WTC11 (cell line): ENCODE data around the gene NFATC1. TPM values are rescaled to one million over a fixed set of nuclear protein-coding genes. Genes with fewer than 3 reads are reported as not detected.

ENCODE experiments used
- ATAC-seq: fragments of 200-7000 bp; cut with Tn5 transposase; 2 replicates; pipeline ENCODE4 v1.10.0; 2021; ENCODE audit warnings: mild to moderate bottlenecking, moderate library complexity
- CTCF ChIA-PET: fragments of 300-600 bp; sonication (Branson Sonifier 250); formaldehyde crosslinking; loops from one replicate; lab custom pipeline; 2021; ENCODE audit warnings: antibody characterized with exemption; lab: Charles Lee
- POLR2A ChIA-PET: fragments of 350-600 bp; sonication (Branson Sonifier 250); formaldehyde crosslinking; loops from one replicate; lab custom pipeline; 2021; ENCODE audit warnings: antibody characterized with exemption; lab: Charles Lee
- DNase-seq: peaks from one replicate; pipeline ENCODE4 v3.0.0; 2021; ENCODE audit warnings: low spot score
- H3K27ac Mint-ChIP-seq: 2 replicates; pipeline ENCODE4 v1.8.0; 2021; ENCODE audit warnings: mixed read lengths
- H3K27me3 Mint-ChIP-seq: 2 replicates; pipeline ENCODE4 v1.8.0; 2021; ENCODE audit warnings: low read depth, mild to moderate bottlenecking, moderate library complexity, mixed read lengths
- H3K36me3 Mint-ChIP-seq: 2 replicates; pipeline ENCODE4 v1.8.0; 2021; ENCODE audit warnings: mixed read lengths
- H3K4me1 Mint-ChIP-seq: 2 replicates; pipeline ENCODE4 v1.8.0; 2022; ENCODE audit warnings: mixed read lengths
- H3K4me3 Mint-ChIP-seq: 2 replicates; pipeline ENCODE4 v1.8.0; 2021; ENCODE audit warnings: mild to moderate bottlenecking, moderate library complexity, mixed read lengths
- H3K9me3 Mint-ChIP-seq: 2 replicates; pipeline ENCODE4 v1.8.0; 2021; ENCODE audit warnings: mixed read lengths
- CREB1 ChIP-seq: sonication (generic); formaldehyde crosslinking; IDR thresholded peaks from 2 replicates; pipeline ENCODE4 v1.8.0; 2023; ENCODE audit warnings: mild to moderate bottlenecking, missing genetic modification reagents
- ESRRA ChIP-seq: sonication (generic); formaldehyde crosslinking; IDR thresholded peaks from 2 replicates; pipeline ENCODE4 v1.8.1; 2022; ENCODE audit warnings: mild to moderate bottlenecking, missing genetic modification reagents, borderline replicate concordance
- FOXK1 ChIP-seq: sonication (generic); formaldehyde crosslinking; IDR thresholded peaks from 2 replicates; pipeline ENCODE4 v1.8.0; 2022; ENCODE audit warnings: mild to moderate bottlenecking, moderate library complexity, missing genetic modification reagents
- FOXP1 ChIP-seq: sonication (generic); formaldehyde crosslinking; IDR thresholded peaks from 2 replicates; pipeline ENCODE4 v1.8.0; 2022; ENCODE audit warnings: missing genetic modification reagents, mild to moderate bottlenecking, moderate library complexity, borderline replicate concordance
- GABPB1 ChIP-seq: sonication (generic); formaldehyde crosslinking; IDR thresholded peaks from 2 replicates; pipeline ENCODE4 v1.8.1; 2023; ENCODE audit warnings: mild to moderate bottlenecking, missing genetic modification reagents
- GTF2I ChIP-seq: fragments of 250-450 bp; sonication (Bioruptor Pico); conservative IDR thresholded peaks from 2 replicates; pipeline ENCODE4 v1.4.0; 2021; ENCODE audit warnings: mild to moderate bottlenecking
- NR1H2 ChIP-seq: sonication (generic); formaldehyde crosslinking; IDR thresholded peaks from 2 replicates; pipeline ENCODE4 v1.9.0; 2021; ENCODE audit warnings: mild to moderate bottlenecking, moderate library complexity, missing genetic modification reagents
- NR3C1 ChIP-seq: sonication (generic); formaldehyde crosslinking; conservative IDR thresholded peaks from 2 replicates; pipeline ENCODE4 v1.8.1; 2023; ENCODE audit warnings: low read depth, mild to moderate bottlenecking, missing genetic modification reagents
- OVOL2 ChIP-seq: fragments of 250-450 bp; sonication (Bioruptor Pico); IDR thresholded peaks from 2 replicates; pipeline ENCODE4 v1.9.0; 2021; ENCODE audit warnings: mild to moderate bottlenecking, borderline replicate concordance
- PRRX2 ChIP-seq: fragments of 250-450 bp; sonication (Bioruptor Pico); IDR thresholded peaks from 2 replicates; pipeline ENCODE4 v1.8.0; 2021; ENCODE audit warnings: mild to moderate bottlenecking
- SMAD3 ChIP-seq: sonication (generic); formaldehyde crosslinking; IDR thresholded peaks from 2 replicates; pipeline ENCODE4 v1.8.0; 2022; ENCODE audit warnings: missing genetic modification reagents, mild to moderate bottlenecking, borderline replicate concordance
- SOX15 ChIP-seq: fragments of 250-450 bp; sonication (Bioruptor Pico); IDR thresholded peaks from 2 replicates; pipeline ENCODE4 v1.9.0; 2021; ENCODE audit warnings: mild to moderate bottlenecking
- SP1 ChIP-seq: sonication (generic); formaldehyde crosslinking; conservative IDR thresholded peaks from 2 replicates; pipeline ENCODE4 v1.8.1; 2022; ENCODE audit warnings: missing genetic modification reagents
- TCF7 ChIP-seq: sonication (generic); formaldehyde crosslinking; IDR thresholded peaks from 2 replicates; pipeline ENCODE4 v1.8.0; 2022; ENCODE audit warnings: mild to moderate bottlenecking, low read depth, missing genetic modification reagents, moderate library complexity
- TP53 ChIP-seq: sonication (generic); formaldehyde crosslinking; IDR thresholded peaks from 2 replicates; pipeline ENCODE4 v1.8.1; 2023; ENCODE audit warnings: mild to moderate bottlenecking, missing genetic modification reagents
- total RNA-seq: library from RNA; stranded (reverse); gene quantifications from 3 replicates; pipeline ENCODE4 v1.2.3, GENCODE V29; 2021
- TF ChIP-seq, protein P1 (sequence below): sonication (generic); formaldehyde crosslinking; IDR thresholded peaks from 2 replicates; pipeline ENCODE4 v1.8.1; 2022; ENCODE audit warnings: missing genetic modification reagents, borderline replicate concordance
- TF ChIP-seq, protein P2 (sequence below): sonication (generic); formaldehyde crosslinking; IDR thresholded peaks from 2 replicates; pipeline ENCODE4 v1.8.0; 2023; ENCODE audit warnings: missing genetic modification reagents
- TF ChIP-seq, protein P3 (sequence below): fragments of 250-450 bp; sonication (Bioruptor Pico); IDR thresholded peaks from 2 replicates; pipeline ENCODE4 v1.9.0; 2021; ENCODE audit warnings: mild to moderate bottlenecking
- TF ChIP-seq, protein P4 (sequence below): sonication (generic); formaldehyde crosslinking; IDR thresholded peaks from 2 replicates; pipeline ENCODE4 v1.8.0; 2023; ENCODE audit warnings: missing genetic modification reagents, mild to moderate bottlenecking, borderline replicate concordance
- TF ChIP-seq, protein P5 (sequence below): sonication (generic); formaldehyde crosslinking; IDR thresholded peaks from 2 replicates; pipeline ENCODE4 v1.8.1; 2023; ENCODE audit warnings: mild to moderate bottlenecking, moderate library complexity, missing genetic modification reagents
- TF ChIP-seq, protein P6 (sequence below): fragments of 200-600 bp; IDR thresholded peaks from 2 replicates; pipeline ENCODE4 v1.8.0; 2022; ENCODE audit warnings: antibody characterized with exemption
- TF ChIP-seq, protein P7 (sequence below): fragments of 250-450 bp; sonication (Bioruptor Pico); IDR thresholded peaks from 2 replicates; pipeline ENCODE4 v1.8.0; 2021; ENCODE audit warnings: mild to moderate bottlenecking
- TF ChIP-seq, protein P8 (sequence below): fragments of 250-450 bp; sonication (Bioruptor Pico); IDR thresholded peaks from 2 replicates; pipeline ENCODE4 v1.9.0; 2021; ENCODE audit warnings: moderate library complexity, mild to moderate bottlenecking, inconsistent platforms, borderline replicate concordance

The NFATC1 gene
- total RNA-seq, 1 experiment from 2014 or later: 20.2 TPM

DNA sequence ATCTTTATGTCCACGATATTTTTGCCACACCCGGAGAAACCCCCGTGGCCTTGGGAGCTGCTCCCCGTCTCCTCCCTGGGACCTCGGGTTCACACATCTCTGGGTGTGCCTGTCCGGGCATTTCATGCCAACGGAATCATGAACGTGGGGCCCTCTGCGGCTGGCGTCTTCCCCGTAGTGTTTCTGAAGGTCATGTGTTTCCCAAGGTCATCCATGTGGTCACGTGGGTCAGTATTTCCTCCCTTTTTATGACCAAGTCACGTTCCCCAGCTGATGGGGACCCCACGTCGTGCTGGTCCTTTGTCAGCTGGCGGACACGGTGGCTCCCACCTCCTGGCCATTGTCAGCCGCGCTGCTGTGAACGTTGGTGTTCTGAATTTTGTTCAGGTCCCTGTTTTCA is 135.7 kb downstream of the NFATC1 start (continued):
- TF ChIP-seq, protein P1, sequence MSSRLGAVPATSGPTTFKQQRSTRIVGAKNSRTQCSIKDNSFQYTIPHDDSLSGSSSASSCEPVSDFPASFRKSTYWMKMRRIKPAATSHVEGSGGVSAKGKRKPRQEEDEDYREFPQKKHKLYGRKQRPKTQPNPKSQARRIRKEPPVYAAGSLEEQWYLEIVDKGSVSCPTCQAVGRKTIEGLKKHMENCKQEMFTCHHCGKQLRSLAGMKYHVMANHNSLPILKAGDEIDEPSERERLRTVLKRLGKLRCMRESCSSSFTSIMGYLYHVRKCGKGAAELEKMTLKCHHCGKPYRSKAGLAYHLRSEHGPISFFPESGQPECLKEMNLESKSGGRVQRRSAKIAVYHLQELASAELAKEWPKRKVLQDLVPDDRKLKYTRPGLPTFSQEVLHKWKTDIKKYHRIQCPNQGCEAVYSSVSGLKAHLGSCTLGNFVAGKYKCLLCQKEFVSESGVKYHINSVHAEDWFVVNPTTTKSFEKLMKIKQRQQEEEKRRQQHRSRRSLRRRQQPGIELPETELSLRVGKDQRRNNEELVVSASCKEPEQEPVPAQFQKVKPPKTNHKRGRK (CRISPR knock-in tag): no peak
- TF ChIP-seq NR1H2 (CRISPR knock-in tag) (no peak), FOXK1 (CRISPR knock-in tag) (no peak), TCF7 (CRISPR knock-in tag) (no peak)
- TF ChIP-seq, protein P2, sequence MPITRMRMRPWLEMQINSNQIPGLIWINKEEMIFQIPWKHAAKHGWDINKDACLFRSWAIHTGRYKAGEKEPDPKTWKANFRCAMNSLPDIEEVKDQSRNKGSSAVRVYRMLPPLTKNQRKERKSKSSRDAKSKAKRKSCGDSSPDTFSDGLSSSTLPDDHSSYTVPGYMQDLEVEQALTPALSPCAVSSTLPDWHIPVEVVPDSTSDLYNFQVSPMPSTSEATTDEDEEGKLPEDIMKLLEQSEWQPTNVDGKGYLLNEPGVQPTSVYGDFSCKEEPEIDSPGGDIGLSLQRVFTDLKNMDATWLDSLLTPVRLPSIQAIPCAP (CRISPR knock-in tag): no peak
- TF ChIP-seq, protein P3, sequence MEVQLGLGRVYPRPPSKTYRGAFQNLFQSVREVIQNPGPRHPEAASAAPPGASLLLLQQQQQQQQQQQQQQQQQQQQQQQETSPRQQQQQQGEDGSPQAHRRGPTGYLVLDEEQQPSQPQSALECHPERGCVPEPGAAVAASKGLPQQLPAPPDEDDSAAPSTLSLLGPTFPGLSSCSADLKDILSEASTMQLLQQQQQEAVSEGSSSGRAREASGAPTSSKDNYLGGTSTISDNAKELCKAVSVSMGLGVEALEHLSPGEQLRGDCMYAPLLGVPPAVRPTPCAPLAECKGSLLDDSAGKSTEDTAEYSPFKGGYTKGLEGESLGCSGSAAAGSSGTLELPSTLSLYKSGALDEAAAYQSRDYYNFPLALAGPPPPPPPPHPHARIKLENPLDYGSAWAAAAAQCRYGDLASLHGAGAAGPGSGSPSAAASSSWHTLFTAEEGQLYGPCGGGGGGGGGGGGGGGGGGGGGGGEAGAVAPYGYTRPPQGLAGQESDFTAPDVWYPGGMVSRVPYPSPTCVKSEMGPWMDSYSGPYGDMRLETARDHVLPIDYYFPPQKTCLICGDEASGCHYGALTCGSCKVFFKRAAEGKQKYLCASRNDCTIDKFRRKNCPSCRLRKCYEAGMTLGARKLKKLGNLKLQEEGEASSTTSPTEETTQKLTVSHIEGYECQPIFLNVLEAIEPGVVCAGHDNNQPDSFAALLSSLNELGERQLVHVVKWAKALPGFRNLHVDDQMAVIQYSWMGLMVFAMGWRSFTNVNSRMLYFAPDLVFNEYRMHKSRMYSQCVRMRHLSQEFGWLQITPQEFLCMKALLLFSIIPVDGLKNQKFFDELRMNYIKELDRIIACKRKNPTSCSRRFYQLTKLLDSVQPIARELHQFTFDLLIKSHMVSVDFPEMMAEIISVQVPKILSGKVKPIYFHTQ (CRISPR knock-in tag): no peak
- TF ChIP-seq, protein P4, sequence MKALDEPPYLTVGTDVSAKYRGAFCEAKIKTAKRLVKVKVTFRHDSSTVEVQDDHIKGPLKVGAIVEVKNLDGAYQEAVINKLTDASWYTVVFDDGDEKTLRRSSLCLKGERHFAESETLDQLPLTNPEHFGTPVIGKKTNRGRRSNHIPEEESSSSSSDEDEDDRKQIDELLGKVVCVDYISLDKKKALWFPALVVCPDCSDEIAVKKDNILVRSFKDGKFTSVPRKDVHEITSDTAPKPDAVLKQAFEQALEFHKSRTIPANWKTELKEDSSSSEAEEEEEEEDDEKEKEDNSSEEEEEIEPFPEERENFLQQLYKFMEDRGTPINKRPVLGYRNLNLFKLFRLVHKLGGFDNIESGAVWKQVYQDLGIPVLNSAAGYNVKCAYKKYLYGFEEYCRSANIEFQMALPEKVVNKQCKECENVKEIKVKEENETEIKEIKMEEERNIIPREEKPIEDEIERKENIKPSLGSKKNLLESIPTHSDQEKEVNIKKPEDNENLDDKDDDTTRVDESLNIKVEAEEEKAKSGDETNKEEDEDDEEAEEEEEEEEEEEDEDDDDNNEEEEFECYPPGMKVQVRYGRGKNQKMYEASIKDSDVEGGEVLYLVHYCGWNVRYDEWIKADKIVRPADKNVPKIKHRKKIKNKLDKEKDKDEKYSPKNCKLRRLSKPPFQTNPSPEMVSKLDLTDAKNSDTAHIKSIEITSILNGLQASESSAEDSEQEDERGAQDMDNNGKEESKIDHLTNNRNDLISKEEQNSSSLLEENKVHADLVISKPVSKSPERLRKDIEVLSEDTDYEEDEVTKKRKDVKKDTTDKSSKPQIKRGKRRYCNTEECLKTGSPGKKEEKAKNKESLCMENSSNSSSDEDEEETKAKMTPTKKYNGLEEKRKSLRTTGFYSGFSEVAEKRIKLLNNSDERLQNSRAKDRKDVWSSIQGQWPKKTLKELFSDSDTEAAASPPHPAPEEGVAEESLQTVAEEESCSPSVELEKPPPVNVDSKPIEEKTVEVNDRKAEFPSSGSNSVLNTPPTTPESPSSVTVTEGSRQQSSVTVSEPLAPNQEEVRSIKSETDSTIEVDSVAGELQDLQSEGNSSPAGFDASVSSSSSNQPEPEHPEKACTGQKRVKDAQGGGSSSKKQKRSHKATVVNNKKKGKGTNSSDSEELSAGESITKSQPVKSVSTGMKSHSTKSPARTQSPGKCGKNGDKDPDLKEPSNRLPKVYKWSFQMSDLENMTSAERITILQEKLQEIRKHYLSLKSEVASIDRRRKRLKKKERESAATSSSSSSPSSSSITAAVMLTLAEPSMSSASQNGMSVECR (CRISPR knock-in tag): no peak
- TF ChIP-seq, protein P5, sequence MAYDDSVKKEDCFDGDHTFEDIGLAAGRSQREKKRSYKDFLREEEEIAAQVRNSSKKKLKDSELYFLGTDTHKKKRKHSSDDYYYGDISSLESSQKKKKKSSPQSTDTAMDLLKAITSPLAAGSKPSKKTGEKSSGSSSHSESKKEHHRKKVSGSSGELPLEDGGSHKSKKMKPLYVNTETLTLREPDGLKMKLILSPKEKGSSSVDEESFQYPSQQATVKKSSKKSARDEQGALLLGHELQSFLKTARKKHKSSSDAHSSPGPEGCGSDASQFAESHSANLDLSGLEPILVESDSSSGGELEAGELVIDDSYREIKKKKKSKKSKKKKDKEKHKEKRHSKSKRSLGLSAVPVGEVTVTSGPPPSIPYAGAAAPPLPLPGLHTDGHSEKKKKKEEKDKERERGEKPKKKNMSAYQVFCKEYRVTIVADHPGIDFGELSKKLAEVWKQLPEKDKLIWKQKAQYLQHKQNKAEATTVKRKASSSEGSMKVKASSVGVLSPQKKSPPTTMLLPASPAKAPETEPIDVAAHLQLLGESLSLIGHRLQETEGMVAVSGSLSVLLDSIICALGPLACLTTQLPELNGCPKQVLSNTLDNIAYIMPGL (CRISPR knock-in tag): no peak

DNA sequence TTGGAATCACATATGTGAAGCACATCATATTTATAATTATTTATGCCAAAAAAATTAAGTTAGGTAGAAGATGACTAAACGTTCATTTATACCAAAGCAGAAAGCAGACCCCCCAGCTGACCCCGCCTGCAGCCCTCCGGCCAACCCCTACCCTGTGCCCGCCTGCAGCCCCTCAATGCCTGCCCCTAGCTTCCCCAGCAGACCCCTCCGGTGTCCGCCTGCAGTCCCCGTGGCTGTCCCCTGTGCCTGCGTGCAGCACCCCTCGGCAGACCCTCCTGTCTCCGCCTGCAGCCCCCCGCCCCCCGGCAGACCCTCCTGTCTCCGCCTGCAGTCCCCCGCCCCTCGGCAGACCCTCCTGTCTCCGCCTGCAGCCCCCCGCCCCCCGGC is 136.2 kb downstream of the NFATC1 start:
- DNase-seq (peak; percentile 7), ATAC-seq (no peak)
- CTCF ChIA-PET: no interaction called here
- H3K9me3 Mint-ChIP-seq: no peaks in the 10 kb centered on the region
- H3K36me3 Mint-ChIP-seq: no peaks in the 10 kb centered on the region; the same call in 1 of the 2 replicates
- H3K27me3 Mint-ChIP-seq: peaks cover 7% of the 10 kb centered on the region
- no peak overlapping the region for H3K27ac Mint-ChIP-seq
- POLR2A ChIA-PET: no interaction called here
- H3K4me3 Mint-ChIP-seq: no peak overlapping the region
- no peaks in the 10 kb centered on the region for H3K4me1 Mint-ChIP-seq
- TF ChIP-seq GTF2I (CRISPR knock-in tag): no peak
- TF ChIP-seq OVOL2: no peak
- TF ChIP-seq TP53 (CRISPR knock-in tag): no peak
- no peak for TF ChIP-seq SMAD3
- TF ChIP-seq FOXP1 (CRISPR knock-in tag): no peak
- no peak for TF ChIP-seq GABPB1 (CRISPR knock-in tag)
- TF ChIP-seq PRRX2 (CRISPR knock-in tag): no peak
- TF ChIP-seq, protein P6, sequence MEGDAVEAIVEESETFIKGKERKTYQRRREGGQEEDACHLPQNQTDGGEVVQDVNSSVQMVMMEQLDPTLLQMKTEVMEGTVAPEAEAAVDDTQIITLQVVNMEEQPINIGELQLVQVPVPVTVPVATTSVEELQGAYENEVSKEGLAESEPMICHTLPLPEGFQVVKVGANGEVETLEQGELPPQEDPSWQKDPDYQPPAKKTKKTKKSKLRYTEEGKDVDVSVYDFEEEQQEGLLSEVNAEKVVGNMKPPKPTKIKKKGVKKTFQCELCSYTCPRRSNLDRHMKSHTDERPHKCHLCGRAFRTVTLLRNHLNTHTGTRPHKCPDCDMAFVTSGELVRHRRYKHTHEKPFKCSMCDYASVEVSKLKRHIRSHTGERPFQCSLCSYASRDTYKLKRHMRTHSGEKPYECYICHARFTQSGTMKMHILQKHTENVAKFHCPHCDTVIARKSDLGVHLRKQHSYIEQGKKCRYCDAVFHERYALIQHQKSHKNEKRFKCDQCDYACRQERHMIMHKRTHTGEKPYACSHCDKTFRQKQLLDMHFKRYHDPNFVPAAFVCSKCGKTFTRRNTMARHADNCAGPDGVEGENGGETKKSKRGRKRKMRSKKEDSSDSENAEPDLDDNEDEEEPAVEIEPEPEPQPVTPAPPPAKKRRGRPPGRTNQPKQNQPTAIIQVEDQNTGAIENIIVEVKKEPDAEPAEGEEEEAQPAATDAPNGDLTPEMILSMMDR: no peak
- TF ChIP-seq ESRRA: no peak
- TF ChIP-seq, protein P7, sequence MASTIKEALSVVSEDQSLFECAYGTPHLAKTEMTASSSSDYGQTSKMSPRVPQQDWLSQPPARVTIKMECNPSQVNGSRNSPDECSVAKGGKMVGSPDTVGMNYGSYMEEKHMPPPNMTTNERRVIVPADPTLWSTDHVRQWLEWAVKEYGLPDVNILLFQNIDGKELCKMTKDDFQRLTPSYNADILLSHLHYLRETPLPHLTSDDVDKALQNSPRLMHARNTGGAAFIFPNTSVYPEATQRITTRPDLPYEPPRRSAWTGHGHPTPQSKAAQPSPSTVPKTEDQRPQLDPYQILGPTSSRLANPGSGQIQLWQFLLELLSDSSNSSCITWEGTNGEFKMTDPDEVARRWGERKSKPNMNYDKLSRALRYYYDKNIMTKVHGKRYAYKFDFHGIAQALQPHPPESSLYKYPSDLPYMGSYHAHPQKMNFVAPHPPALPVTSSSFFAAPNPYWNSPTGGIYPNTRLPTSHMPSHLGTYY (CRISPR knock-in tag): no peak
- TF ChIP-seq, protein P8, sequence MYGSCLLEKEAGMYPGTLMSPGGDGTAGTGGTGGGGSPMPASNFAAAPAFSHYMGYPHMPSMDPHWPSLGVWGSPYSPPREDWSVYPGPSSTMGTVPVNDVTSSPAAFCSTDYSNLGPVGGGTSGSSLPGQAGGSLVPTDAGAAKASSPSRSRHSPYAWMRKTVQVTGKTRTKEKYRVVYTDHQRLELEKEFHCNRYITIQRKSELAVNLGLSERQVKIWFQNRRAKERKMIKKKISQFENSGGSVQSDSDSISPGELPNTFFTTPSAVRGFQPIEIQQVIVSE: no peak
- TF ChIP-seq SOX15 (CRISPR knock-in tag): no peak
- no peak for TF ChIP-seq CREB1
- no peak for TF ChIP-seq NR3C1 (CRISPR knock-in tag)
- no peak for TF ChIP-seq SP1 (CRISPR knock-in tag)
